Epidermal melanocyte (primary cell): Measurements from ENCODE around the gene MED15.

Source experiments
- DNase-seq: peaks from one replicate; pipeline ENCODE4 v3.0.0; 2011; ENCODE audit warnings: low spot score; ENCODE audit not compliant: insufficient read length

The MED15 gene

DNA sequence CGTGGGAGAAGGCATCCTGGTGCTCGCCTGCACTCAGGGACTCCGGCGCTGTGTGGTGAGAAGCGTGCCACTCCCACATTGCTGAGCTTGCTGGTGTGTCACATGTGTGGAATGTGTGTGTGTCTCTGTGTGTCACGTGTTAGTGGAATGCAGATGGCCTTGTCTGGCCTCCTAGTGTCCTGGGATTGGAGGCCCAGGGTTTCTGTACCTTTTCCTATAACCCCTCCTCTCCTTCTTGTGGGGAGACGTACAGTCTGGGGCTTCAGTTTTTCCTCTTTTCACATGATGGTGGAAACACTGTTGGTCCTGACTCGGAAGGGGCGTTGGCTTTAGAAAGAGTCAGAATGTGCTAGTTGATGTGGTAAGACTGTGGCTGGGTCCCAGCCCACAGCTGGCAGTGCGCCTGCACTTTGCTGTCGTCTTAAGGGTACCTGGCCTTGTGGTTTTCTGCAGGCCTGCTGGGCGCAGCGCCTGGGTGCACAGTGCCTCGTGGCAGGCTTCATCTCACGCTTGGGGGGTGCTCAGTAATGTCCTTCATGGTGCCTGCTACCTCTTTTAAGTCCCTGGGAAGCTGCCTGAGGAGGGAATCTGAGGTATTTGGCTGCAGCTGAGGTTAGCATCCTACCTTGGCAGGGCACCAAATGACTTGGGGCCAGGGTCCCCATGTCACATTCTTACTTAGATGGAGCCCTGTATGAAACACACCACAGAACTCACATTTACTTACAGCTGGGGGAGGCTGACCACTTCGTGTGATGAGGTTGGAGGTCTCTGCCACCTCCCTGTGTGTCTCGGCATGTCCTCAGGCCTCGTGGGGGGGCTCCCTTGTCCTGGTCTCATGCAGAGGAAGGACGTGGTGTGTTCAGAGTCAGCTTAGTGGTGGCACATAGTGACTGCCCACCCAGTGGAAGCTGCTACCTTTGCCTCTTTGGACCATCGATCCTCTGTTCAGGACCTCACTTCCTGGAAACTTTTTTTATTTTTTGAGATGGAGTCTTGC lies 61.9 kb downstream of the MED15 start:
- DNase-seq = peak; percentile 94

DNA sequence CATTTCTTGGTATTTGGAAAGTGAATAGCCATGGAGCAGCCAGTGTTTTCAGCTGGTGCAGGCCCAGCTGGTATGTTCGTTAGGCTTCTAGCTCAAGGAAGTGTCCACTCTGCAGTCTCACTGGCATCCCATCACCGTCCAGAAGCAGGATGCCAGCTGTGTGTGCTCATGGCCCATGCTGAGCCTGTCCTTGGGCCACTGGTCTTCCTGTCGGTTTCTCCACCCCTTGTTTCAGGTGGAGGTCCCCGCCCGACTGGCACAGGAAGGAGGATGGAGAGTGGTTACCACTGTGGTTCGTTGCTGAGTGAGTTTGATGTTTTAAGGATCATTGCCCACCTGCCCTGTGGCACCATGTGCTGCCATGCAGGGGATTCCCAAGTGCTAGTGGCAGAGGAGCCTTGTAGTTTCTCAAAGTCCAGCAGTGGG lies 63.7 kb downstream of the MED15 start:
- no peak for DNase-seq

DNA sequence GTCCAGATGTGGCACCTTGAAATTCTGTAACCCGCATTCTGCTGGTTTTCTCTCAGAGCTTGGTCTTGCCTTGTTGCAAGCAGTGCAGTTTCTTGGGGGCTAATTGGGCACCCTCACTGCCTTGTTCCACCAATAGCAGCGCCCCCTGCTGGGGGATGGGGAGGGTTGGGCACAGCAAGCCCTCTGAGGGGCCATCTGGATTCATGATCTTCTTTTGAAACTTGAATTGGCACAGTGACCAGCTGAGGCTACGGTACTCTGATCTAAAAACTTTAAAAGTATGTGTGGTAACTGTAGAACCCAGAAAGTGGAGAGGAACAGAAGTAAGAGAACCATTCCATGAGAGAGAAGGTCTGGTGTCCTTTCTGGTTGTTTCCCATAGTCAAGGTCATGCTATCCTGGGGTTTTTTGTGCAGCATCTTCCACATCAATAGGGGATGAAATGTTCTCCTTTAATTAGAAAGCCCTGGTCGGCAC lies 64.2 kb downstream of the MED15 start:
- DNase-seq = no peak

DNA sequence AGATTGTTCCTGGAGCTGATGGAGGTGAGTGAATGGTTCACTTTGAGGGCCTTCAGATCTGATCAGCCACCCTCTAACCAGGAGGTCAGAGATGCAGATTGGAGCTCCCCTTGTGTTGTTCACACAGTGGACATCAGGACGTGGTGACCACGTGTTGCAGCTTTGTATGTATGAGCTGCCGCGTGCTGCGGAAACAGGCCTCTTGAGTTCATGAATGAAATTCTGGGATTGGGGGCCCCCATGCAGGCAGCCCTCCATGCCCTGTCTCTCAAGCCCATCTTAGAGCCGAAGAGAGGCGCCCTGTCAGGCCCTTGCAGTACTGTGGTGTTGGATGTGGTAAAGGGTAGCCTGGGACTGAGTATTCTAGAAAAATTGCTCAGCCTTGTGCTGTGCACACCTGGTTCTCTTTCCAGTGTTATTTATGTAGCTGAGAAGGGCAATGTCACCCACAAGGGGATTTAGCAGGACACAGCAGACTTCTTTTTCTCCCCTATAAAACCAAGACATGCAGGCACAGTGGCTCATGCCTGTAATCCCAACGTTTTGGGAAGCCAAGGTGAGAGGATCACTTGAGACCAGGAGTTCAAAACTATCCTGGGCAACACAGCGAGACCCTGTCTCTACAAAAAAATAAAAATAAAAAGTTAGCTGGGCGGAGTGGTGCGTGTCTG lies 64.9 kb downstream of the MED15 start:
- no peak for DNase-seq

DNA sequence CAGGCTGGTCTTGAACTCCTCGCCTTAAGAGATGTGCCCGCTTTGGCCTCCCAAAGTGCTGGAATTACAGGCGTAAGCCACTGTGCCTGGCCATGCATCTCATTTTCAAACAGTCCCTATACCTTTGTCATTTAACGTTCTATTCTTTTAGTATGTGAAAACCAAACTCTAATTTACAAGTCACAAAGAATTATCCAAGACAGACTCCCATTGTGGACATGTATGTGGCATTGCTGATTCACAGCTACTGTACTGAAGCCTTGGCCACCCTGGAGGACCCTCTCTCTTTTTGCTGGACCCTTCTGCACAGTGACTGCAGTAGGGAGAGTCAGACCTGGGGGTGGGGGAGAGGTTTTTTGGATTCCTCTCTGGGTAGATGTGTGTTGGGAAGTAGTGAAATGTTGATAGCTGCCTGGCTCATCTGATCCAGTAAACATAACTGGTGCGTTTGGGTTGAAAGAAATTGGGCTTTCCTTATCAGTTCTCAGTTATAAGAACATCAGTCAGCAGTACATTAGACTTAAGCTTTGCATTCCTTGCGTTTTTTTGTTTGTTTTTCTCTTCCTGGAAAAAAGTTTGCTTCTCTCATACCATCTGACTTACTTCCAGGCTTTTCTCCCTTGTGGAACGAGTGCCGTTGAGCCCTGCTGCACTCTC lies 65.9 kb downstream of the MED15 start:
- DNase-seq = no peak

DNA sequence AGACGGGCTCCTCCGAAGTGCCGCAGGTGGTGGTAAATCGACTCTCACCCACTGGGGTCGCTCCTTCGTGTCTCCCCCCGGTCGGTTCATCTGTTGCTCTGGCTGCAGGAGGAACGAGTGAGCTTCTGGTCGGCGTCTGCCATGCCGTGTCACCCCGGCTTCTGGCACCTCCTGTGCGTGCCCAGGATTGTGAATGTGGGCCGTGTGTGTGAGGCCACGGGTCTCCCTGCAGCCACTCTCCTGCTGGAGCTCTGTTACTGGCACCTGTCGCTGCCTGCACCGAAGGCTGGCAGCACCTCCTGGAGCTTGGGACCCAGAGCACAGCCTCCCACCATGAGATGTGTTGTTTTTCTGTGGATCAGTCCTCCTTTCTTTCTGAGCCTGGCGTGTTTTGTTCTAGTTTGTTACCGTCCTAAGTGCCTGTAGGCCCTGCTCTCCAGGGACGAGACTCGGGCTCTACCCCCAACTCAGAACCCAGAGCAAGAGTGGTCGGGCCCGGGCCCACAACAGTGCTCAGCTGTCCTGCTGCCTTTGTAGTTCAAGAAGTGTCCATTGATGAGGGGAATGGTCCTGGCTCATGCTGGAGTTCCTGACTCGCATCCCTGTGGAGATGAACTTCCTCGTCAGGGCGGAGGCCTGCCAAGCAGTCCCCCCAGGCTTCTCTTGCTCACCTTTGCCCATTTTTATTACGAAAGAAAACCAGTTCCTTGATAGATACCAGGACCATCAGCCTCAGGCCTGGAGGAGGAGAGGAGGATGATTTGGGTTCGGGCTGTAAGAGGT lies 66.6 kb downstream of the MED15 start:
- DNase-seq = no peak

DNA sequence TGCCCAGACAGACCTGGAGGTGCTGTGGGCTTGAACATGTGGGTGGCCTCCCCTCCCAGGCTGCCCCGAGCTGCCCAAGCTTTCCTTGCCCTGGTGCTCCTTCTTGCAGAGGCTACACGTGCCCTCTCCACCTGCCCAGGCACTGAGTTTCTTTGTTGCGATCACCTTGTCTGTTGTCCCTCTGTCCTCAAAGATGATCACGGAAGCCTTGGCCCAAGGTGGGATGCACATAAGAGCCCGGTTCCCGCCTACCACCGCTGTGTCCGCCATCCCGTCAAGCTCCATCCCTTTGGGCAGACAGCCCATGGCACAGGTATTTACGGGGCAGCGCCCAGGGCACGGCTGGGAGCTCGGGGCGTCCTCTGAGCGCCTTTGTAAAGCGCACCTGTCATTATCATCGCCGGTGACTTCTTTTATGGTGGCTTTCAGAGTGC lies 67.5 kb downstream of the MED15 start:
- no peak for DNase-seq

DNA sequence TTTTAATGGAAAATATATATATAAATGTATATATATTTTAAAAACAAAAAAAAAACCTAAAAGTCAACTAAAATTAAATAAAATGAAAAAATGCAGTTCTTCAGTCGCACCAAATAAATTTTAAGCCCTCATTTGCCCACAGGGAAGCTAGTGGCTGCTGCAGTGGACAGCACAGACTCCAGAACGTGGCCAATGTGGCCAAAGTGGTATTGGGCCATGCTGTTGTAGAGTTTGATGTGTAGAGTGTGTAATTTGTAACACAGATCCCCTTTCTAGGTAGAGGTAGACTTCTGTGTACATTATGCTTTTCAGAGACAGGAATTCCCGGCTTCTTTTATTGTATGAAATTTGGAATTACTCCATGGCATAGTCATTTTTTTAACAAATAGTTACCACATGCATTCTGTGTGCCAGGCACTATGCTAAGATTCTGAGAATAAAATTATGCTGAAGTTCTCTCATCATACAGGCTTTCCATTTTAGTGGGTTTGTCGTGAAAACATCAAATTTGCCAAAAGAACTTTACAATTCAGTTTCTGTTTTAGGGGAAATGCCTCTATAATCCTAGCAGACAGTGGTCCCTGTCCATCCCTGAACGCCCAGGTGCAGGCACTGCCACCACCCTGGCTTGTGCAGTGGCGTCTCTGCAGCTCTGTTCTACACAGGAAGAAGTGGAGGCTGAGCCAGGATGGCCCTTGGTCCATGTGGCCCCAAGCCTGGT lies 68.5 kb downstream of the MED15 start:
- no peak for DNase-seq

DNA sequence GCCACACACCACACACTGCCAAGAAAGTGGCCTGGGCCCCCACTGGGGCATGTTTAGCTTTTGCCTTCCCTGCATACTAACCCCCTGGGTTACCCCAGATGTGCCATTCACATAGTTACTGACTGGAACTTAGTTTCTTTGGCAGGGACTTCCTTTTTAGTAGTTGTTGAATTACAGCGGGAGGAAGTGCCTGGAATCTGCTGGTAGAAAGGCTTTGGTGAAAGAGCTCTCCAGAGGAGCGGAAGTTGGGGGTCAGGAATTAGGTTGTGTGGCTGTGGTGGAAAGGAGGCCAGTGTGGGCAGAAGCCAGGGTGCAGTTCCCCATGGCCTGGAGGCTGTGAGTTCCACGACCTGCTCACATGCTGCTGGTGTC lies 69.0 kb downstream of the MED15 start:
- DNase-seq = no peak

DNA sequence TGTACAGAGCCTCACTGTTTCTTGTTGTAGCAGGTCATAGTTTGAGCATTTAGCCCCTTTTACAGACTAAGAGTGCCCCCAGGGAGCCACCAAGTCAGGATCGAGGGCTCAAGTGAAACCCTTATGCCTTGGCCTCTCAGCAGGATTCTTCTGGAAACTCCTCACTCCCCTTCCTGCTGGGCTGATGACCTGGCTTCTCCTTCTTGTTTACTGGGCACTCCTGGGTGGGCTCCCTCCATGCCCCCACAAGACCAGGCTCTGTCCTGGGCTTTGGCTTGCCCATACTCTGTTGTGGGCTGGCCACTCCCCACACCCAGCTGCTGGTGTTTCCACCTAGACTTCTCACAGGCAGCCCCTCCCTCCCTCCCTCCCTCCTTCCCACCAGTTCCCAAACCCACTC lies 69.6 kb downstream of the MED15 start:
- no peak for DNase-seq

DNA sequence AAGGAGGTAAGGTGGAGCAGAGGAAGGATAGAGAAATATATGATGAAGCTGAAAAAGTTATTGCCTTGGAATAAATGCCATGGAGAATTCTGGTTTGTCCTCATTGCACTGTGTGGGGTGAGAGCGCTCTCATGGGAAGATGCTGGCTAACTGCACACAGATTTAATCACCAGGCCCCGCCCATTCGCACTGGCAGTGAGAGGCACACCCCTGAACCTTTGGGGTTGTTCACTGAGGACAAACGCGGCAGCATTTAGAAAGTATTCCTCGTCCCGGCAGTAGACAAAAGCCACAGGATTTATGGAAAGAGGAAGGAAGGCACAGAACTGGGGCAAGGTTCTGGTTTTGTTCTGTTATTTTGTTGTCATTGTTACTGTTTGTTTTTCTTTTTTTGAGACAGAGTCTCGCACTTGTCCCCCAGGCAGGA lies 70.2 kb downstream of the MED15 start:
- DNase-seq = no peak

DNA sequence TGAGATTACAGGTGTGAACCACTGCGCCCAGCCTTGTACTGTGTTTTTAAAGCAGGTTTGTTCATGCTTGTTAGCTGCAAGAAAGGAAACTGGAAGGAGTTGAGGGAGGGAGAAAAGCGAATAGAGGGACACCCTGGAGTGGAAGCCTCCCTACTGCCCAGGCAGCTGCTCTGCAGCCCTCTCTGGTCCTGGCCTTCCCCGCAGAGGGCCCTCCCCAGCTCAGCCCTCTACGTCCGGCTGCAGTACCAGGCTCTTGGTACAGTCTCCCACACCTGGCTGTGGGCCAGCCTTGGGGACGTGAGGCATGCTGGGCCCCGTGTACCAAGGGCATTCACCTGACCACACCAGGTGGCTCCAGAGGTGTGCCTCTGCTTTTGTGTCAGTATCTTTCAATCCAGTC lies 70.8 kb downstream of the MED15 start:
- DNase-seq = no peak

DNA sequence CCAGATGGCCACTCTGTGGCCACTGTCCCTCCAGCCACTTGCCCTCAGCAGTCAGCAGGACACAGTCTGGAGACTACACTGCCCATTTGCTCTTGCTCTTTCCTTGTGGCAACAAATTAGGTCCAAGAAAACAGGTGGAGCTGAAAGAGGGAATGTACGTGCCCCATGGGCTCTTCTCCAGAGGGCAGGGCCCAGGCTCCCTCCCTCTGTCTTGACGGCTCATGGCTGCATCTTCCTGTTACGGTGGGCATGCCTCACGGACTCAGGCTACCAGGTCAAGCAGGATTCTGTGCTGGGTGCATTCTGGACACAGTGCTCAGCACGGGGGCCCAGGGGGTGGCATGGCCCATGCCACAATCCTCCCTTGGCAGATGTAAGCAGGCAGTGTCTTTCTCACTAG lies 71.3 kb downstream of the MED15 start:
- DNase-seq = no peak

DNA sequence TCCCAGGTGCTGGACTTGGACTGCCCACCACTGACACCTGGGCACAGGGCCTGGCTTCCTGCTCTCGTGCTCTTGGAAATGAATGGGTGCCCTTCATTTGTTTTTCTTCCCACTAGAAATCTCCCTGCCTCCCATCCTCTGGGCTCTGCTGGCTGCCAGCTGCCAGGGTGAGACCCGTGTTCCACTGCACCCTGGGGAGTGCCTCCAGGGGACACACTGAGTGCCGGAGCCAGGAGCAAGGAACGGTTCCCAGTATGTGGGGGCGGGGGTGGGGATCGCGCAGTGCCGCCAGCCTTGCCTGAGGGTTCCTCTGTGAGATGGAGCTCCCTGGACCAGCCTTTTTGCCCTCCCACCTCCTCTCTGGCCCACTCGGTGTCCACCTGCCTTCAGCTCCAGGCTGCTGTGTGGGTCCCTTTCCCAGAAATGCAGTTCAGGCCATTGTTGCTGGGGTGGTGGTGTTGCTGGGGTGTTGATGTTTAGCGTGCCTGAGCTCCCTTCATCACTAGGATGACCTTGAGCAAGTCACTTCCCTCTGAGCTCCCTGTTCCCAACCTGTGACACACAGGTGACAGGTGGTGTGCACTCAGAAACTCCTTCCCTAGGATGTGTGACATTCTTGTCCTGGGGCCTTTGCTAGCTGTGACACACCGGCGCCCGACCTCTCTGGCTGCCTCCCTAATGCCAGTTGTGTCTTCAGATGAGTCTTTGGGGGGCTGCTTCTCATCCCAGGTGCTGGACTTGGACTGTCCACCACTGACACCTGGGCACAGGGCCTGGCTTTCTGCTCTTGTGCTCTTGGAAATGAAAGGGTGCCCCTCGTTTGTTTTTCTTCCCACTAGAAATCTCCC lies 72.1 kb downstream of the MED15 start:
- no peak for DNase-seq

DNA sequence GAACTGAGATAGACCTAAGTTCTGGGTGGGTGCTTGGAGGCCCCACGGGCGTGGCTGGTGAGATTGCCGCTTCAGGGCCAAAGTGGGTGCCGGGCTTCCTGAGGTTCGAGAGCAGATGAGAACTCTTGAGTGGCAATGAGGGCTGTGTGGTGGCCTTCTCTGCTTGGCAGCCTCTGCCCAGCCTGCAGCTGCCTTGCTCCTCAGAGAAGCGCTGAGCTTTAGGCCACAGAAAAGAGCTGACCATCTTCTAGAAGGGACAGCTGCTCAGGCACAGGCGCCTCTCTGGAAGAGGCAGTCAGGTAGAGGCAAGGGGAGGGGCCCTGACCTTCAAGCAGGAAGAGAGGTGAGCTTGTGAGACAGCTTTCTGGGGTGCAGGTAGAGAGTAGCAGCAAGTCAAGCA lies 72.8 kb downstream of the MED15 start:
- DNase-seq = no peak

DNA sequence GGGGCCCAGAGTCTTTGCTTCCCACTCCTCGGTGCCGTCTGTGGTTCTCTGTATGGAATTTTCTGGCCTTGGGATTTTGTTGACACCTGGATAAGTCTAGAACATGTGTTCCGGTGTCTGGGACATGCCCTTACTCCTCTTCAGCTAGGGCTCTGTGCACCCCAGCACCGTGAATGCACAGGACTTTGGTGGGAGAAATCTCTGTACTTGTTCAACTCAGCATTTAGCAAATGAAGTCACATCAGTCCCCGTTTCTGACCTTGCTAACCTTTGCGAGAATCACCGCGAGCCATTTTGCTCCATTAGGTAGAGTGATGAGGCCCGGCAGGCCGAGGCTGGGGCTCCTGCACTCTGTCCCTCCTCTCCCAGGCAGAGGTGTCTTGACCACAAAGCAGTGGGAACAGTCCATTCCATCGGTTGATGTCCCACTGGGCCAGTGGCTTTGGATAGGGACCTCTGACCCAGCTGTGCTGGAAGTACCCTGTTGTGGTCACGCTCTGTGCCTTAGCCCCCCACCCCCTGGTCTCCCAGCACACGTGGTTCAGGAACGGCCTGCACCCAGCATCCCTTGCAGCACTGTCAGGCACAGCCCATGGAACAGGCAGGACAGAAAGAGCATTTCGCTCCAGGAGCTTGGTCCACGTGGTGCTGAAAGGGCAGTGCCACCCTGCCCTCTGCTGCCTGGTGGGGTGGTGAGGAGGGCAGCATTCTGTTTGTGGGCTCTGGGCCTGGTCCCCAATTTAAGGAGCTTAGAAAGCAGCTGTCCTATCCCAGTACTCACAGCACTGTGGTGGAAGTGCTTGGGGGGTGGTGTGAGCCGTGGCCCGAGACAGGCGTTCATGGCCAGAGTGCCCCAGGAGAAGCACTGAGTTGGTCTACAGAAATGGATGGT lies 73.4 kb downstream of the MED15 start:
- DNase-seq = no peak

DNA sequence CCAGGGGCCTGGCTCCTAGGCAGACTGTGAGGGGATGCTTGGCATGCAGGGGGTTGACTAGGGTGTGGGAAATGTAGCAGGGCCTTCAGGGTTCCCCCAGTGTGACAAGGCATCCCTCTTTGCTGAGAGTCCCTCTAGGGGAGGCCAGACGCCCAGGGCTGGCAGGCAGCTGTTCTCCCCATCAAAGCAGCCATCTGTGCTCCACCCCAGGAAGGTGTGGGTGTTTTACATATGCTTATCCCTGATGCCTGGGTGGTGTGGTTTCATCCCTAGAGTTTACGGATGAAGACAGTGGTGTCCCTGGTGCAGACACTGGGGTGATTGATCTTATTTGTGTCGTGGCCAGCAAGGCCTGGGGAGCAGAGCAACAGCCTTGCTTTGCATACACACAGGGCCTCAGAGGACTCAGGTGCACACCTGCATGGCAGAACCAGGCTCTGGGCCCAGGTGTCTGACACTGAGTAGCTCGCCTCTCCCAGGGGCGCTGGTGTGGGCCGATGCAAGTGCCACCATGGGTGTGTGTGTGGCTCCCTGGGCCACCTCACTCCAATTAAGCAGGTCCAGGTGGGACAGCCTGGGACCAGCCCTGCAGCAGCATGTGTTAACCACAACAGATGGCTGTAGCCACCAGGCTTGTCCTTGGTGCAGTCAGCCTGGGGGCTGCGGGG lies 74.2 kb downstream of the MED15 start:
- no peak for DNase-seq

DNA sequence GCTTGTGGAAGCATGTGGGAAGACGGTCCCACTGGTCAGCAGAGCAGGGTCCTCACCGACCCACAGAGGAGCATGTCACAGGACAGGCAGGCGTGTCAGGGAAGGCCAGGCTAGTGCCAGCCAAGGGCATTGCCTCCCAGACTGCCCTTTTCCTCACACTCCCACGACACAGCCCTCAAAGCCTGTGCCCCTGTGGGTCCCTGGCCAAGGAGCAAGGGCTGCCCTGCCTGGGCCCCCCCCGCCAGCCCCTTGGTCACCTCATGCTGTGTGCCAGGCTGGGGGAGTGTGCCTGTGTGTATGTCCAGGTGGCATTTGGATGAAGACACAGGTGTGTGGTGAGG lies 74.7 kb downstream of the MED15 start:
- DNase-seq = no peak
